Stimulated activated CD4-positive, alpha-beta T cell treated with anti-CD3 and anti-CD28 coated beads, Interleukin-12 subunit alpha, Interleukin-12 subunit beta, amount 100 ng/mL, for 24 hours (primary cell): ENCODE results near the gene MYADML2.

Experiments
- DNase-seq, 2 experiments: peaks; one replicate each; pipeline ENCODE4 v3.0.0-alpha.2; 2020; ENCODE audit warnings: low read depth in 2 of 2

The MYADML2 gene

GRCh38 chr17:81978524-81979298, 31.7 kb upstream of the MYADML2 start:
- no peak for DNase-seq

- peak; percentile 76 to 82 for DNase-seq
Observed at GRCh38 chr17:81977211-81977808, 30.3 kb upstream of the MYADML2 start, which contains the start of gene ASPSCR1. Gene ASPSCR1 (plus strand): TSS chr17:81977629. CDS start chr17:81977647, 18 bp downstream.

- DNase-seq = peak in 1 of 2 experiments; percentile 50
Observed at GRCh38 chr17:81976332-81977210, 29.5 kb upstream of the MYADML2 start.

DNA sequence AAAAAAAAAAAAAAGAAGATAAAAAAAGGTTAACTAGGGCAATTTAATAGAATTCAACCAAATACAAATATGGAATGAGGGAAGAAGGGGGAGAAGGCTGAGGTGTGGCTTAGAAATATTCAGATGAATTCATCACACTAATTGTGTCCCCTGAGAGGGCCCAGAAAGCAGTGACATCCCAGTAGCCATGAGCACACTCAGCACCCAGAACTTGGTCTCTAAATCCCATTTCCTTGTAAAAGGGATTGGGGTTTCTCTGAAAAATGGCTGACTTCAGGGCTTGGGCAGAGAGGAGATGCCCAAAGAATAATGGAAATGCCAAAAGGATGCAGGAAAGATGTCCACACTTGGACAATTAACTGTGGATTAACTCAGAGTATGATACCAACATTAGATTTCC, 26.4 kb upstream of the MYADML2 start:
- DNase-seq = no peak

GRCh38 chr17:81968850-81969812, 22.1 kb upstream of the MYADML2 start:
- DNase-seq = no peak

- DNase-seq = no peak
Observed at GRCh38 chr17:81968396-81968745, 21.3 kb upstream of the MYADML2 start.

- DNase-seq = peak; percentile 78 to 86
Observed at GRCh38 chr17:81967533-81968395, 20.7 kb upstream of the MYADML2 start.

- no peak for DNase-seq
Observed at GRCh38 chr17:81967244-81967532, 20.2 kb upstream of the MYADML2 start.

- no peak for DNase-seq
Observed at GRCh38 chr17:81966343-81967243, 19.6 kb upstream of the MYADML2 start.

GRCh38 chr17:81964081-81964849, 17.2 kb upstream of the MYADML2 start:
- no peak for DNase-seq

- DNase-seq = no peak
Observed at GRCh38 chr17:81962499-81963441, 15.7 kb upstream of the MYADML2 start.

- DNase-seq = no peak
Observed at GRCh38 chr17:81961521-81962498, 14.8 kb upstream of the MYADML2 start.

DNA sequence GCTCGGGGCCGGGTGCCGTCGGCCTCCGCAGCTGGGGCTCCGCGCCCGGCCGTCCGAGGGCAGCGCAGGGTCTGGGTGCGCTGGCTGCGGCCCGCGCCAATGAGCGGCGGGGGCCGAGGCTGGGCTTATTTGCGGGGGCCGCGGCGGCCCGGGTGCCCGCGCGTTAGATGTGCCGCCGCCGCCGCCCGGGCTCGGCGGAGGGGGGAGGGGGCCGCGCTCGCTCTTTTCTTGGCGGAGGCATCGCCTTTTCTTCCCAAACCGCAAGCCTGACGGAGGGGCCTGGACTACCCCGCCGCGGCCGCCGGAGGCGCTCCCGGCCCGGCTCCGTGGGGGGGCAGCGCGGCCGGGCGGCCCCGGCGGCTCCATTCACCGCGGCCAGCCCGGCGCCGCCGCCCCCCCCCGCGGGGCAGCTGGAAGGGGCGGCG, 14.1 kb upstream of the MYADML2 start, which contains the start of gene NOTUM:
TSS of gene NOTUM (minus strand) at position 101 of the 425 bp plus-strand sequence. CDS start 278 bp downstream, outside the sequence.
- DNase-seq = no peak

- no peak for DNase-seq
Observed at GRCh38 chr17:81960130-81960958, 13.3 kb upstream of the MYADML2 start.
